Measurements from ENCODE around the gene DPY19L1.
A peak's percentile ranks its signal among the peaks of the same experiment; 100 is the strongest.
"Not testable (repeated sequence)": the region's sequence is repeated elsewhere in the genome, so short reads cannot be mapped to it uniquely, and the experiment has no call there.

DPY19L1 gene

GRCh38 chr7:34985155-34985554, 52.1 kb downstream of the DPY19L1 start:
- not testable (repeated sequence) for DNase-seq

GRCh38 chr7:34984140-34984539, 53.1 kb downstream of the DPY19L1 start:
- DNase-seq: not testable (repeated sequence)

GRCh38 chr7:34982371-34983019, 54.8 kb downstream of the DPY19L1 start:
- DNase-seq: no peak

GRCh38 chr7:34979124-34979523, 58.2 kb downstream of the DPY19L1 start:
- not testable (repeated sequence) for DNase-seq

GRCh38 chr7:34973400-34973760, 63.9 kb downstream of the DPY19L1 start:
- no peak for DNase-seq

- DNase-seq: not testable (repeated sequence)
Observed at GRCh38 chr7:34972739-34973399, 64.4 kb downstream of the DPY19L1 start.

- DNase-seq: not testable (repeated sequence)
Observed at GRCh38 chr7:34967818-34968217, 69.5 kb downstream of the DPY19L1 start.

- not testable (repeated sequence) for DNase-seq
Observed at GRCh38 chr7:34966504-34966903, 70.8 kb downstream of the DPY19L1 start.

- DNase-seq: no peak
Observed at GRCh38 chr7:34958021-34958420, 79.3 kb downstream of the DPY19L1 start.

GRCh38 chr7:34952822-34953221, 84.5 kb downstream of the DPY19L1 start:
- no peak for DNase-seq

GRCh38 chr7:34949361-34949760, 87.9 kb downstream of the DPY19L1 start:
- no peak for DNase-seq

GRCh38 chr7:34947427-34947826, 89.9 kb downstream of the DPY19L1 start:
- DNase-seq: not testable (repeated sequence)

- no peak for DNase-seq
Observed at GRCh38 chr7:34946486-34946885, 90.8 kb downstream of the DPY19L1 start.

- not testable (repeated sequence) for DNase-seq
Observed at GRCh38 chr7:34945894-34946477, 91.3 kb downstream of the DPY19L1 start.

GRCh38 chr7:34939175-34939574, 98.1 kb downstream of the DPY19L1 start:
- no peak for DNase-seq

- DNase-seq: not testable (repeated sequence)
Observed at GRCh38 chr7:34935735-34936165, 101.5 kb downstream of the DPY19L1 start.

- DNase-seq: no peak
Observed at GRCh38 chr7:34931739-34932138, 105.5 kb downstream of the DPY19L1 start.

GRCh38 chr7:34929783-34930182, 107.5 kb downstream of the DPY19L1 start:
- DNase-seq: not testable (repeated sequence)

GRCh38 chr7:34928560-34928959, 108.7 kb downstream of the DPY19L1 start:
- DNase-seq: no peak

- peak; percentile 28 for DNase-seq
Observed at GRCh38 chr7:34928052-34928451, 109.2 kb downstream of the DPY19L1 start.

GRCh38 chr7:34920470-34920869, 116.8 kb downstream of the DPY19L1 start:
- not testable (repeated sequence) for DNase-seq

GRCh38 chr7:34919038-34919437, 118.2 kb downstream of the DPY19L1 start:
- not testable (repeated sequence) for DNase-seq

- DNase-seq: not testable (repeated sequence)
Observed at GRCh38 chr7:34918198-34918861, 119.0 kb downstream of the DPY19L1 start.

- DNase-seq: not testable (repeated sequence)
Observed at GRCh38 chr7:34917515-34917914, 119.8 kb downstream of the DPY19L1 start.
